NCI-H1048 (cell line): ENCODE data around the gene DNAH3.
"Not testable (repeated sequence)": the region's sequence is repeated elsewhere in the genome, so short reads cannot be mapped to it uniquely, and the experiment has no call there.

ENCODE experiments used
- DNase-seq: peaks from one replicate; lab custom pipeline; 2025; lab: John Stamatoyannopoulos, UW

DNAH3 gene

GRCh38 chr16:21169249-21169981, 18.8 kb upstream of the DNAH3 start:
- no peak for DNase-seq

- no peak for DNase-seq
Observed at GRCh38 chr16:21167929-21168602, 17.4 kb upstream of the DNAH3 start.

GRCh38 chr16:21167360-21167759, 16.7 kb upstream of the DNAH3 start:
- no peak for DNase-seq

- DNase-seq, result no peak
Observed at GRCh38 chr16:21166561-21166961, 15.9 kb upstream of the DNAH3 start.

GRCh38 chr16:21164521-21165168, 14.0 kb upstream of the DNAH3 start:
- DNase-seq, result no peak

- no peak for DNase-seq
Observed at GRCh38 chr16:21163576-21163975, 12.9 kb upstream of the DNAH3 start.

GRCh38 chr16:21162661-21163151, 12.1 kb upstream of the DNAH3 start:
- DNase-seq, result no peak

- no peak for DNase-seq
Observed at GRCh38 chr16:21161211-21161610, 10.6 kb upstream of the DNAH3 start.

GRCh38 chr16:21160276-21160675, 9.6 kb upstream of the DNAH3 start:
- no peak for DNase-seq

GRCh38 chr16:21159281-21159951, 8.8 kb upstream of the DNAH3 start:
- no peak for DNase-seq

GRCh38 chr16:21158208-21159110, 7.8 kb upstream of the DNAH3 start, which contains the start of gene LDAF1:
Gene LDAF1, plus strand, starts transcription at chr16:21158674. Its CDS starts 2,509 bp downstream, at chr16:21161183.
- DNase-seq, result no peak

- no peak for DNase-seq
Observed at GRCh38 chr16:21157632-21158031, 7.0 kb upstream of the DNAH3 start.

GRCh38 chr16:21156767-21157467, 6.3 kb upstream of the DNAH3 start:
- peak; percentile 4 for DNase-seq

GRCh38 chr16:21156011-21156410, 5.4 kb upstream of the DNAH3 start:
- DNase-seq, result not testable (repeated sequence)

GRCh38 chr16:21153124-21153729, 2.6 kb upstream of the DNAH3 start:
- DNase-seq, result not testable (repeated sequence)

- not testable (repeated sequence) for DNase-seq
Observed at GRCh38 chr16:21152160-21153030, 1.7 kb upstream of the DNAH3 start.

- DNase-seq, result no peak
Observed at GRCh38 chr16:21145738-21146137, 4.9 kb downstream of the DNAH3 start.

- DNase-seq, result no peak
Observed at GRCh38 chr16:21134053-21134452, 16.6 kb downstream of the DNAH3 start.

GRCh38 chr16:21130811-21131210, 19.8 kb downstream of the DNAH3 start:
- no peak for DNase-seq
